Natural killer cell (primary cell): ENCODE data around the gene ZMIZ2. TPM values are rescaled to one million over a fixed set of nuclear protein-coding genes. Genes with fewer than 3 reads are reported as not detected.
A peak's percentile ranks its signal among the peaks of the same experiment; 100 is the strongest.
"Not testable (repeated sequence)": the region's sequence is repeated elsewhere in the genome, so short reads cannot be mapped to it uniquely, and the experiment has no call there.

ENCODE experiments used
- ATAC-seq, 3 donors: fragments of 150-1000 bp in 2 of 3; fragments of 200-7000 bp in 1 of 3; cut with Tn5 transposase; 1 replicate in 1 of 3; 2 replicates in 2 of 3; pipeline ENCODE4 v1.10.0; 2021; ENCODE audit warnings: mild to moderate bottlenecking in 2 of 3, moderate library complexity in 2 of 3
- DNase-seq, 2 donors: peaks; one replicate each; pipeline versions ENCODE4 v3.0.0 to v3.0.0-alpha.2; 2013 to 2021; ENCODE audit warnings: mixed read lengths in 1 of 2
- H3K27ac ChIP-seq: one replicate; pipeline ENCODE4 v1.5.1; 2013; ENCODE audit warnings: mild to moderate bottlenecking, low read length
- H3K27me3 ChIP-seq: one replicate; pipeline ENCODE4 v1.6.1; 2013; ENCODE audit warnings: low read length; ENCODE audit not compliant: control insufficient read depth, insufficient read depth
- H3K36me3 ChIP-seq: one replicate; pipeline ENCODE4 v1.6.1; 2013; ENCODE audit warnings: low read length; ENCODE audit not compliant: control insufficient read depth, insufficient read depth
- H3K4me1 ChIP-seq: one replicate; pipeline ENCODE4 v1.6.1; 2013; ENCODE audit warnings: low read length; ENCODE audit not compliant: control insufficient read depth, insufficient read depth
- H3K4me3 ChIP-seq: one replicate; pipeline ENCODE4 v1.5.1; 2013; ENCODE audit warnings: low read length
- H3K9me3 ChIP-seq: one replicate; pipeline ENCODE4 v1.6.1; 2013; ENCODE audit warnings: low read length; ENCODE audit not compliant: control insufficient read depth, insufficient read depth
- H3K27ac Mint-ChIP-seq, 2 donors: one replicate each; pipeline ENCODE4 v1.8.0; 2022; ENCODE audit warnings: mild to moderate bottlenecking in 2 of 2, mixed read lengths in 2 of 2, moderate library complexity in 1 of 2
- H3K27me3 Mint-ChIP-seq, 2 donors: one replicate each; pipeline ENCODE4 v1.8.0; 2022; ENCODE audit warnings: low read depth in 2 of 2, mixed read lengths in 2 of 2
- H3K36me3 Mint-ChIP-seq: one replicate; pipeline ENCODE4 v1.8.0; 2022; ENCODE audit warnings: mixed read lengths
- H3K4me1 Mint-ChIP-seq, 2 donors: one replicate each; pipeline ENCODE4 v1.8.0; 2022; ENCODE audit warnings: mixed read lengths in 2 of 2
- H3K4me3 Mint-ChIP-seq: one replicate; pipeline ENCODE4 v1.8.0; 2022; ENCODE audit warnings: mild to moderate bottlenecking, moderate library complexity, mixed read lengths
- H3K9me3 Mint-ChIP-seq, 2 donors: one replicate each; pipeline ENCODE4 v1.8.0; 2022; ENCODE audit warnings: mixed read lengths in 2 of 2
- CTCF ChIP-seq: fragments of 200-600 bp; IDR thresholded peaks from one replicate; pipeline ENCODE4 v1.8.0; 2022; ENCODE audit warnings: antibody characterized with exemption
- WGBS: methylation state at CpG from one replicate; pipeline ENCODE4 v1.1.7; 2013; ENCODE audit warnings: missing lambda C conversion rate; ENCODE audit not compliant: insufficient coverage; 5-methylcytosine and 5-hydroxymethylcytosine counted together
- intact Hi-C: fragments of 100-400 bp; cut with micrococcal nuclease; formaldehyde crosslinking; loops from one replicate; pipeline ENCODE4 v1.14.2; 2022
- total RNA-seq, 4 donors: library from RNA; stranded (reverse); fragments of 120-200 nt in 1 of 4; gene quantifications; one replicate each; pipeline versions ENCODE4 v1.2.3 to v1.2.4, GENCODE V29; 2013 to 2022

ZMIZ2 gene
- total RNA-seq, 3 donors from 2014 or later (not counting 1 experiment from before 2014, with no cell fraction given), result 152 to 170 (median 167) TPM

GRCh38 chr7:44771358-44771757 is 22.7 kb downstream of the ZMIZ2 start:
- Histone ChIP-seq H3K9me3 (no peaks in the 10 kb centered on the region), H3K27me3 (no peaks in the 10 kb centered on the region), H3K4me1 (peaks cover 46% of the 10 kb centered on the region), H3K4me3 (no peak overlapping the region), H3K27ac (no peak overlapping the region), H3K36me3 (peaks cover 9% of the 10 kb centered on the region)
- H3K9me3 Mint-ChIP-seq, result no peaks in the 10 kb centered on the region
- intact Hi-C loops, result no loop called here
- no peak for DNase-seq
- peak overlapping the region; percentile 55 for H3K4me3 Mint-ChIP-seq
- ATAC-seq, result no peak
- no peak for TF ChIP-seq CTCF
- no peaks in the 10 kb centered on the region for H3K36me3 Mint-ChIP-seq
- H3K4me1 Mint-ChIP-seq, result peaks cover 43 to 46% of the 10 kb centered on the region in 2 donors
- H3K27ac Mint-ChIP-seq, result peak overlapping the region in 1 of 2 donors; percentile 93
- WGBS, result 70% methylated on average over 3 of the region's 3 CpGs
- peaks cover 2 to 7% of the 10 kb centered on the region in 2 donors for H3K27me3 Mint-ChIP-seq

- intact Hi-C loops, result no loop called here
- Mint-ChIP-seq H3K9me3 (no peaks in the 10 kb centered on the region), H3K4me3 (no peak overlapping the region), H3K4me1 (peaks cover 42 to 45% of the 10 kb centered on the region in 2 donors), H3K27me3 (peaks cover 2 to 7% of the 10 kb centered on the region in 2 donors), H3K36me3 (no peaks in the 10 kb centered on the region), H3K27ac (no peak overlapping the region)
- H3K27me3 ChIP-seq, result no peaks in the 10 kb centered on the region
- no peak for ATAC-seq
- no peaks in the 10 kb centered on the region for H3K9me3 ChIP-seq
- H3K4me1 ChIP-seq, result peaks cover 41% of the 10 kb centered on the region
- no peak for DNase-seq
- no peaks in the 10 kb centered on the region for H3K36me3 ChIP-seq
- WGBS, result 93% methylated on average over 4 of the region's 6 CpGs
- TF ChIP-seq CTCF, result no peak
- no peak overlapping the region for H3K27ac ChIP-seq
- no peak overlapping the region for H3K4me3 ChIP-seq
These were observed 23.8 kb downstream of the ZMIZ2 start for GRCh38 chr7:44772440-44772839.

- no peaks in the 10 kb centered on the region for H3K9me3 Mint-ChIP-seq
- Histone ChIP-seq H3K27me3 (no peaks in the 10 kb centered on the region), H3K9me3 (no peaks in the 10 kb centered on the region), H3K4me1 (peaks cover 37% of the 10 kb centered on the region), H3K27ac (no peak overlapping the region), H3K36me3 (no peaks in the 10 kb centered on the region), H3K4me3 (no peak overlapping the region)
- H3K4me1 Mint-ChIP-seq, result peaks cover 38 to 41% of the 10 kb centered on the region in 2 donors
- peaks cover 2 to 7% of the 10 kb centered on the region in 2 donors for H3K27me3 Mint-ChIP-seq
- 80% methylated on average over 10 of the region's 10 CpGs for WGBS
- H3K36me3 Mint-ChIP-seq, result no peaks in the 10 kb centered on the region
- H3K27ac Mint-ChIP-seq, result no peak overlapping the region
- TF ChIP-seq CTCF, result no peak
- H3K4me3 Mint-ChIP-seq, result no peak overlapping the region
- DNase-seq, result no peak
- no peak for ATAC-seq
- intact Hi-C loops, result no loop called here
These were observed 24.2 kb downstream of the ZMIZ2 start for GRCh38 chr7:44772867-44773266.

GRCh38 chr7:44774486-44774885 is 25.8 kb downstream of the ZMIZ2 start:
- H3K36me3 Mint-ChIP-seq, H3K4me3 ChIP-seq, H3K27me3 ChIP-seq, H3K36me3 ChIP-seq, H3K27ac ChIP-seq, ATAC-seq, H3K27ac Mint-ChIP-seq, H3K27me3 Mint-ChIP-seq, intact Hi-C loops, H3K9me3 Mint-ChIP-seq, DNase-seq, H3K4me3 Mint-ChIP-seq, H3K9me3 ChIP-seq: not testable (repeated sequence)
- peaks cover 22 to 25% of the 10 kb centered on the region in 2 donors for H3K4me1 Mint-ChIP-seq
- peaks cover 21% of the 10 kb centered on the region for H3K4me1 ChIP-seq
- 75% methylated on average over 3 of the region's 3 CpGs for WGBS
